Stimulated activated CD8-positive, alpha-beta memory T cell treated with anti-CD3 and anti-CD28 coated beads, Interleukin-12 subunit alpha, Interleukin-12 subunit beta, amount 100 ng/mL, for 24 hours (primary cell): Measurements from ENCODE around the gene GLS.

Source experiments
- DNase-seq: peaks from one replicate; pipeline ENCODE4 v3.0.0-alpha.2; 2020; ENCODE audit errors: extremely low read depth

GLS gene

DNA sequence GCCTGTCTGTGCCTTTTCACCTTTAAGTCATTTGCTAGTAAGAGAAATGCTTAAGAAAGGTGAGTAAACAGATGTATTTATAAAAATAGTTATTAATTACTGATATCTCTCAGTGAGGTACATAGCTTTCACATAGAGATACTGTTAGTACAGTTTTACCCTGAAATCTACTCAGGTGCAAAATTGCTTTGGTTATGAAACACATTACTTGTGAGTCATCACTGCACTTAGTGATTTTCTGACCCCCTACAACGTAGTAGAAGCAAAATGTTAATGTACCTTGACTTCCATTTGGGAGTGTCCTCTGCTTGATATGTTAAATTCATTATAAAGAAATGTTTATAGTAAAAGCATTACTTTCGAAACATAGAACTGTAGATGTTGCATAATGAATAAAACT lies 6.5 kb downstream of the GLS start:
- DNase-seq = no peak

DNA sequence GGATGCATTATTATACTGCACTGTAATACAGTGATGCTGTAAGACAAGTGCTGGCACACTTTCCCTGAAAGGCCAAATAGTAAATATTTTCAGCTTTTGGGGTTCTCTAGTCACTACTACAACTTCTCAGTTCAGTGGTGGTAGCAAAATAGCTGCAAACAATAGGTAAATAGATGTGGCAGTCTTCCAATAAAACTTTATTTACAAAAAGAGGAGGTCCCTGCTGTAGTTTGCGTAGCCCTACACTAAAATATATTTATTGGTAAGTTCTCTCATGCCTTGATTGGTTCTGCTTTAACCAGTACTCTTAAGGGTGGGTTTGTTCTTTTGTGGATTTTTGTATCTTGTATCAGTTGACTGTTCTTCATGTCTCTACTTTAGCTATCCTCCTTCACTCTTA lies 7.8 kb downstream of the GLS start:
- DNase-seq = no peak

DNA sequence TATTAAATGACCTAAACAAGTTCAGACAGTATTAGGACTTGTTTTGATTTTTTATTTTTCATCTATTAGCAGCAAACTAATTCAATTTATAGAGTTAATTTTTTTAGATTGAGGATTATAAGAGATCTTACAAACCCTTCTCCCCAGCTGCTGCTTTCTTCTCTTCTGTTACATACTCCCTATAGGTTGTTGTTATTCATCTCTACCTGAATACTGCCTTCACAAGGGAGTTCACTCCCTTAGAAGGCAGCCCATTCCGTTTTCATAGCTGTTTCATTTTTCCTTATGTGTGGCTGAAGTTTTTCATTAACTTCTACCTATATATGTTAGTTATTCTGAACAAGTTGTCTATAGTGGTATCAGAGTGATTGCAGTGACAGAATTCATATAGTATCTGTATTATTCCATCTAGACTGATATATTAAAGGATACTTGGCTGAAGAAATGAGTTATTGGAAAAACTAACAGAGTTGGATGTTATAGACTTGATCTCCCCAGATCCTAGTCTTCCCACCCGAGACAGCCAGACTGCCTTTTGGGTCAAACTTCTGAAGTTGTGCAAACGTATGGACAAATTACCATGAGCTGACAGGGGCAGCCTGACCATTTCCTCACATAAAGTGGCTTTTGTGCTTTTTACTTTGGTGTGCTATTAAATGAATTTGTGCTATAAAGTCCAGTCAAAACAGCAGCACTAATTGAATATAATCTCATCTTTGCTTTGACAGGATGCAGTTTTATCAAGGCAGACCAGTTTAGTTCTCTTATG lies 8.7 kb downstream of the GLS start:
- no peak for DNase-seq

DNA sequence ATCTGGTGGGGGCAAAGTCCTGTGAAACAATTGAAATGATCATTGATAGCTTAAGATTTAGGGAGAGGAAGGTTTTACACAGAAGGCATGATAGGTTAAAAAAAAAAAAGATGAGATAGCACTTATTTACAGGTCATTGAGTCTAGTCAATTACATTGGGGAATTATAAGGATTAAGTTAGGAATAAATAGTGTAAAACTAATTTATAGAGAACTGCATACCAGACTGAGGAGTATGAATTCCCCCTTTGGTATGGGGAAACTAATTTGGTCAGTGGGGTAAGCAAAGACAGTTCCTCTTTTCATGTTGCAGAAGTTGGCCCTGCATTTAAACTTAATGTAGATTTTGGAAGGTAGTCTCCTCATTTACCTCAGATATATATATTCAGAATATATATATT lies 10.8 kb downstream of the GLS start:
- DNase-seq = no peak

DNA sequence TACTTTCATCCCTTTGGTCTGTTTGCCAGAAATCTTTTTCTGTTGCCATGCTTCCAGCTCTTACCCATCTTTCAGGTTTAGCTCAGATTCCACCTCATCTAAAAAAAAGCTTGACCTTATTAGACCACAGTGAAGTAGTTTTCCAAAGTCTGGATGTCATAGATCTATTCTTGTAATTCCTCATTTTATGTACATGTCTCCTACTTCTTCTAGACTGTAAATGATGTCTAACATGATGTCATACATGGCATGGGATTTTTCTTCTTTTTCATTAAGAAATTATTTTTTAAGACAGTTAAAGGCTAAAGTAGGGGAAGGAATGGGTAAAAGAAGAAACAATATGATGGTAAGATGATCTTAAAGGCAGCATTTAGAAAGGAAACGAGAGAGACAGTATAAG lies 11.3 kb downstream of the GLS start:
- no peak for DNase-seq

DNA sequence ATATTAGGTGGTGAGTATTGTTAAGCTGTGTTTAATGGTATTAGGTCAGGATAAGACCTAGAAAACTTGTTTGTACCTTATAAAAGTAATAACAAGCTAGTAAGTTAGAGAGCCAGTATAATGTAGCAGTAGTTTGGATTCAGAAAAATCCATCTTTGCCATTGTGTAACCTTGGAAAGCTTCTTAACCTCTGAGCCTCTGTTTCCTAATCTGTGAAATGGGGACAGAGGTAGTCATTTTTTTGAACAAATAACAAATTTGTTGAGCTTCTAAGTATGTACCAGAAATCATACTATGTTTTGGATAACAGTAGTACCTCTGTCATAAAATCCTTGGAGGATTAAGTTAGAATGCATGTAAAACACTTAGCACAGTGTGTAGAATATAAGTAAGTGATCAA lies 12.5 kb downstream of the GLS start:
- DNase-seq = no peak

DNA sequence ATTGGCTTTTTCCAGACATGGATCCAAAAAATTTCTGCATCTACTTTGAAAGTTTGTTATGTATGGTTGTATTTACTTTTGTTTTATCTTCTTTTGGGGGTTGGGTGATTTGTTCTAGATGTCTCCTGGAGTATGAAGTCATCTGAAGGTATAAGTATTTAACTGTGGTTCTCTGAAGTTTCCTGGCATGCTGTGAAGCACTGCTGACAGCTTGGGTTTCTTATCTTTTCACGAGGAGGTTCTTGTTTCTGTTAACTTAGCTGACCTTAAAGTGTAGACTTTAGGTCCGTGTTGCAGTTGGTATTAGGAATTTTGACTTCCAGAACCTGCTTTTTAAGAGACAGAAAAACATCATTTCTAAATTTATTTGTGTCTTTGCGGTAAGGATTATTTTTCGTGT lies 15.9 kb downstream of the GLS start:
- DNase-seq = no peak

DNA sequence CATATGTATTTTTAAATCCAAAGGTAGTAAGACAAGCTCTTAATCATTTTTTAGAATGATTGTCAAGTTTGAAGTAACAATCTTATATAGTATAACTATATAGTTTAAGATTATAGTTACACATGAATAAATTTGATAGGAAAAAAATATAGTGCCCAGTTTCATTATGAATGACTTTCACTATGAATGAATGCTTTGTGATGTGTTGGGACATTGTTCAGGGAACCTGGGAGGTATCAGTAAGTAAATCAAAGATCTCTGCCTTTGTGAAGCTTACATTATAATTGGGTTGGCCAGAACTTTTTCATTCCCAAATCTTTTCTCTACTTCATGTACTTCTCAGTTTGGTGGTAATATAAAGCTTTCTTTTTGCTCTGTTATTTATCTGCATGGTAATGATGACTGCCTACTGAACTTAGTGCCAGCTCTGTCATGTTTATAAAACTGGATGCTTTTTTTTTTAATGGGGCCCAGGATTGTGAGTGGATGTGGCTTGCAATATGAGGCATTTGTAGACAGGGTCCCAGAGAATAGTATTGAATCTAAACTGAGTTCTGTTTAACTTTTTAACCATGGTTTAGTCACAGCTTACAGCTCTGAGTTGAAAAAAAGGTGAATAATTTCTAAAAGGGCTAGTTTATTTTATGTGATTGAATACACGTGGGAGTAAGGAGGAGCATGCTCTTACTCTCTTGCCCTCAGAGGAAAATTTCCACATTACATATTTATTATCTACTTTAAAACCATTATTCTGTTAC lies 23.3 kb downstream of the GLS start:
- no peak for DNase-seq

DNA sequence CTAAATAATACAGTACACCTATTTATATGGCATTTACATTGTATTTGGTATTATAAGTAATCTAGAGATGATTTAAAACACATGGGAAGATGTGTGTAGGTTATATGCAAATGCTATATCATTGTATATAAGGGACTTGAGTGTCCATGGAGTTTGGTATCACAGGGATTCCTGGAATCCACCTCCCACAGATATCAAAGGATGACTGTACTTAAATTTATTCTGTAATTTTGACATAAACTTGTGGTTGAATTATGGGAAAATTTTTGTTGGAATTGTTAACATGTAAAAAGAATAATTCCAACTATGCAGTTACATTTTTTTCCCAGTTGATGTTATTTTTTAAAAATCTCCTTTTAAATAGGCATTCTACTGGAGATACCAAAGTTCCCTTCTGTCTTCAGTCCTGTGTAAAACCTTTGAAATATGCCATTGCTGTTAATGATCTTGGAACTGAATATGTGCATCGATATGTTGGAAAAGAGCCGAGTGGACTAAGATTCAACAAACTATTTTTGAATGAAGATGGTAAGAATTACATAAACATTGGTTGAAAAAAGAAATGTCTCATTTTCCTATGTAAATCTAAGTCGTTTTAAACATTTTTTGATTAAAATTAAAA lies 24.1 kb downstream of the GLS start:
- no peak for DNase-seq

DNA sequence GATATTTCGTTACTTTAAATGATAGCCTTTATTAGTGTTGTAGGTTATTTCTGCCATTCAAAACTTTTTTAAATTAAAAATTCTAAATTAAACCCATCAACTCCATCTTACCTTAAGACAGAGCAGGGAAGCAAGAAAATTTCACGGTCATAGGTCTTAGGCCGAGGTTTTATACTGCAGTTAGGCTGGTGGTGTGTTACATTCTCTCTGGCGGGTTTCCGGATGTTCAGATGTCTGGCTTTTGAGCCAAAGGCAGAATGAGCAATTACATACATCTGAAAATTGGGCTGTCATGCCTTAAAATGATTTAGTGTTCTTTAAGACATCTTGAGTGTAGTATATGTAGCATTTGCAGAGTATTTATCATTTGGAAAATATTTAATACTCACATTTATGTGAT lies 27.9 kb downstream of the GLS start:
- no peak for DNase-seq

DNA sequence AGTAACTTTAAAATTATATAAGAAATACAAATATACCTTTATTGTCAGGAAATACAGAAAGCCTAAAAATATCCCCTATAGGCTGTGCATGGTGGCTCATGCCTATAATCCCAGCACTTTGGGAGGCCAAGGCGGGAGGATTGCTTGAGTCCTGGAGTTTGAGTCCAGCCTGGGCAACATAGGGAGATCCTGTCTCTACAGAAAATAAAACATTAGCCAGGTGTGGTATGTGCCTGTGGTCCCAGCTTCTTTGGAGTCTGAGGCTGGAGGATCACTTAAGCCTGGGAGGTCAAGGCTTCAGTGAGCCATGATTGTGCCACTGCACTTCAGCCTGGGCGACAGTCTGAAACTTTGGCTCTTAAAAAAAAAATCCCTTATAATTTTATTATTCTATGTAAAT lies 29.1 kb downstream of the GLS start:
- DNase-seq = no peak

DNA sequence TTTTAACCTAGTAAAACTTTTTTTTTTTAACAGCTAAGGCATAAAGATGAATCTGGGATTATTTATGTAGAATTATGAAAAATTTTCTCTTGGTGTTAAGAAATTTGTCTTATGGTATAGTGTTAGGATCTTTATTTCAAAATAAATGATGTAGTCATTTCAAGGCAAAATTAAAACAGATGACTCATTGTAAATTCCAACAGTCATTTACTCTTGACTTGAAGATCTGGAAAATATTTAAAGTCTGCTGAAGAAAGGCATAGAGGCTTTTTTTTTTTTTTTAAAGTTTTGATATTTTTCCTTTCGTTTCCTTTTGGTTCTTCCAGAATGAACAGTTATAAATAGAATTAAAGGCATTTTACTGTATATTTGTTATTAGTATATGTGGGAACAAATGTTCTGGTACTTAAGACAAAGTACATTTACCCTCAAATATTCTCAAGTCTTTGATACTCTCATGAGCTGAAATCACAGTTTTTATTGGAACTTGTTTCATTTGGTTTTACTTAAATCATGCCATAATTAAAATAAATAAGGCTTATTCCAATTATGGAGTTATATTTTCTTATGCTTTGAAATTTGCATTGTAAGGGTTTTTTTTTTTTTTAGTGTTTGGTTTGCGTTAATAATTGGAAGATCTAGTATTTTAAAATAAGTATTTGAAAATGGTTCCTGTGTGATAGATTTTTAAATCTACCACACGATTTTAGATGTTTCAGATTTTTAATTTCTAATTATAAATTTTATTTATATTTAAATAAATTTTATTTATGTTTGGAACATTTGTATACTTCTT lies 29.9 kb downstream of the GLS start:
- DNase-seq = no peak

DNA sequence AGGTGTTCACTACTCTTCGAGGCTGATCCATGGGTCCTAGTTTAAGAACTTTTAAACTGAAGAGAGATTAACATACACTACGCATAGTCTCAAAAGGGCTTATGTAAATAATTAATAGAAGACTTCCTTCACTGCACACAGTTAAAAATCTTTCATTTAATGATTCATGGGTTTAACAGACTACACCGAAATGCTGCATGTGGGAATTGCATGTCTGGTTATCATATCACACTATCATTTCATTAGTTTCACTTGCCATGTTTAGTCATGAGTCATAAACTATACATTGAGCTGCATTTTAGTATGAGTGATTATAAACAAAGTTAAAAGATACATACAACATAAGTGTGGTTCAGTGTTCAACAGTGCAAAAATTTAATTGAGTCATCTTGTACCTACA lies 31.2 kb downstream of the GLS start:
- no peak for DNase-seq

DNA sequence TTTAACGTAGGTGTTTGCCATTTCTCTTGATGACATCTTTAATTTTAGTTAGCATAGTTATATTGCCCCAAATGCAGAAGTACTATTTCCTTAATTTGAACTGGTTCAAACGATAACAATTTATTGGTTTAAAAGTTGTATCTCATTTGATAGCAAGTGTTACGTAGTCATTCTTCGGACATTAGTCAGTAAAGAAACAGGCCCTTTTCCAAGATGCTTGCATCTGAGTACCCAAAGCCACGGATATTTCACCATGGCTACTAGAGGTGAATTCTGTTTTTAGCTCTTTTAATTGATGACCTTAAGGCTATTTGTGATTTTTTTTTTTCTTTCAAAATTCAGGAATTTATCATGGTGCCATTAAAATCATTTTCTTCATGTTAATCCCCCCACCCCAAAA lies 32.1 kb downstream of the GLS start:
- DNase-seq = no peak

DNA sequence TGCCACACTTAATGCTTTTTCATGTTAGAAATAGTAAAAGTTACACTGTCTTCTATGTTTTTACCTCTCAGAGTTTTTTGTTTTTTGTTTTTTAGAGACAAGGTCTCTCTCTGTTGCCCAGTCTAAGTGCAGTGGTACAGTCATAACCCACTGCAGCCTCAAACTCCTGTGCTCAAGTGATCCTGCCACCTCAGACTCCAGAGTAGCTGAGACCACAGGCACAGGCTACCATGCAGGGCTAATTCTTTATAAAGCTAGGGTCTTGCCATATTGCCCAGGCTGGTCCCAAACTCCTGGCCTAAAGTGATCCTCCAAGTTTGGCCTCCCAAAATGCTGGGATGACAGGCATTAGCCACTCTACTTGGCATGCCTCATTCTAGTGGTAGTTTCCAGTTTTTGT lies 33.1 kb downstream of the GLS start:
- DNase-seq = no peak

DNA sequence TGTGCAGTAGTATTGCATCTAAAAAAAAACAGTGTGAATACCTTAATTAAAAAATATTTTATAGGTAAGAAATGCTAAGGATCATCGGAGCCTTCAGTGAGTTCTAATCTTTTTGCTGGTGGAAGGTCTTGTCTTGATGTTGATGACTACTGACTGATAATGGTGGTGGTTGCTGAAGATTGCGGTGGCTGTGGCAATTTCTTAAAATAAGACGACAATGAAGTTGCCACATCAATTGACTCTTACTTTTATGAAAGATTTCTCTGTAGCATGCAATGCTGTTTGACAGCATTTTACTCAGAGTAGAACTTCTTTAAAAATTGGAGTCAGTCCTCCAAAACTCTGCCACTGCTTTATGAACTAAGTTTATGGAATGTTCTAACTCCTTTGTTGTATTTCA lies 36.2 kb downstream of the GLS start:
- no peak for DNase-seq

DNA sequence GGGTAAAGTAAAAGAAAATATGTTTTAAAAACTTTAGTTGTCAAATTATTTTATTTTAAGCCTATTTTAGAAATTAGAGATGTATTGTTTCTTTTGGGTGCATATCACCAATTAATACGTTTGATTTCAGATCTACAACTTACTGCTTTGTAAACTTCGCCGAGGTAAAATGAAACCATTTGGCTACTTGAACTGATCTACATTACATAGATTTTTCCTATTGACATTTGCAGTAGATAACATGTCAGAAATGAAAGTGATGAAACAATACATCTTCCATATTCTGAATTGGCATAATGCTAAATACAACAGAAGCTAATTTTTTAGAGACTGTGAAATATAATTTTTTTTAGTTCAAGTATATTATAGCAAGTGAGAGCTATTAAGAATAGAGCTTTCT lies 39.5 kb downstream of the GLS start:
- DNase-seq = no peak

DNA sequence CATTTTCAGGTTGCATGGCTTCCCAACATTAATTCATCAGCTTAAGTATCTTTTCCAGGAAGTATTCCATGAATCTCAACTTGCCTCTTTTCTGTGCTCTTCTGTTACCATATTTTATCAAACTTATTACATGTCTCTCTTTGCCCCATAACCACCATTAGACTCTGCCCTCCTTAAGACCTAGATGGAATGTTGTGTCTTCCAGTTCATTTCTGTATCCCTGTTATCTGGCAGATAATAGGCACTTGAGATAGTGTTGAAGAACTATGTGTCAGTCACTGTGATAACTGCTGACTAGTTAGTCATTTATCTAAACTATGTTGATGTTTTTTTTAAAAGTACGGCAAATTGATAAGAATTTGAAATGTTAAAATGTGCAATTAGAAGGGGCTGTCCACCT lies 41.8 kb downstream of the GLS start:
- no peak for DNase-seq

DNA sequence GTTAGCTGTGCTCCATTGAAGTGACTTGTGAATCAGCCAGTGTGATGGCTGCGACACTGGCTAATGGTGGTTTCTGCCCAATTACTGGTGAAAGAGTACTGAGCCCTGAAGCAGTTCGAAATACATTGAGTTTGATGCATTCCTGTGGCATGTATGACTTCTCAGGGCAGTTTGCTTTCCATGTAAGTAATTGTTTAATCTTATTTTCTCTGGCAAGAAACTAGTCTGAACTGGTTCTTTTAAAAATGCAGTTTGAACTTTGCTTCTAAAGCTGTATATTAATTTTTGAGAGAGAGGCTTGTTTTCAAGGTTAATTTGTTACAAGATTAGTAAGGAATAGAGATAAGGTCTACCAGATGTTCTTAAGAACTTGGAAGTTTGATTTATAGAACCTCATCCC lies 46.7 kb downstream of the GLS start:
- no peak for DNase-seq

DNA sequence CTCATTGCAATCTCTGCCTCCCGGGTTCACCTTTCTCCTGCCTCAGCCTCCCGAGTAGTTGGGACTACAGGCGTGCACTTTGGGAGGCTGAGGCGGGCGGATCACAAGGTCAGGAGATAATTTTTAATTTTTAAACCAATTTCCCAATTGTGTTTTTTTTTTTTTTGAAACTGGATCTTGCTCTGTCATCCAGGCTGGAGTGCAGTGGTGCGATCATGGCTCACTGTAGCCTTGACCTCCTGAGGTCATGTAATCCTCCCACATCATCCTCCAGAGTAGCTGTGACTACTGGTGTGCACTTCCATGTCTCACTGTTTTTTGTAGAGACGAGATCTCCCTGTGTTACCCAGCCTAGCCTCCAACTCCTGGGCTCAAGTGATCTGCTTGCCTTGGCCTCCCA lies 49.3 kb downstream of the GLS start:
- no peak for DNase-seq

DNA sequence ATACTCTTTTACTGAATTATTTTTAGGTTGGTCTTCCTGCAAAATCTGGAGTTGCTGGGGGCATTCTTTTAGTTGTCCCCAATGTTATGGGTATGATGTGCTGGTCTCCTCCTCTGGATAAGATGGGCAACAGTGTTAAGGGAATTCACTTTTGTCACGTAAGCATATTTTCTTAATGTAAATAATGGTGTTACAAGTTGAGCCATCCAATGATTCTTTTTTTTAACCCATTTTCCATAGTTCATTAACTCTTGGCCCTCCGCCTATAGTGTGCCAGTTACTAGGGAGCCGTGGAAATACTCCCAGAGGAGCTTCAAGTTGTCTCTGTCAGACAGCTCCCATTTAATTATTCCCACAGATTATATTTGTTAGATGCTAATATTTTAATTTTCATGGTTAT lies 49.8 kb downstream of the GLS start:
- DNase-seq = no peak

DNA sequence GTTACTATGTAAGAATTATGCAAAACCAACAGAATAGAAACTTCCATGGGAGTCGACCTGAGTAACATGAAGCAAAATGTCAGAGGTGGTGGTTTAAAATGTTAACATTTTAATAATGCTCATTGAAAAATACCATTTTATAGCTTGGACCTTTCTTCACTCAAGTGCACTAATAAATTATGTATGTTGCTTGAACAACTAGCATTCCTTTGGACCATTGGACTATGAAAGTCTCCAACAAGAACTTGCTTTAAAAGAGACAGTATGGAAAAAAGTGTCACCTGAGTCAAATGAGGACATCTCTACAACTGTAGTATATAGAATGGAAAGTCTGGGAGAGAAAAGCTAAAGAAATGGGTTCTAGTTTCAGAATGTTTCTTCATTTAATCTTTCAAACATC lies 51.9 kb downstream of the GLS start:
- DNase-seq = no peak
